Measurements from ENCODE around the gene CENPW. TPM values are rescaled to one million over a fixed set of nuclear protein-coding genes. Genes with fewer than 3 reads are reported as not detected.

CENPW gene
- total RNA-seq, 1 experiment from 2014 or later, result 46.9 TPM

DNA sequence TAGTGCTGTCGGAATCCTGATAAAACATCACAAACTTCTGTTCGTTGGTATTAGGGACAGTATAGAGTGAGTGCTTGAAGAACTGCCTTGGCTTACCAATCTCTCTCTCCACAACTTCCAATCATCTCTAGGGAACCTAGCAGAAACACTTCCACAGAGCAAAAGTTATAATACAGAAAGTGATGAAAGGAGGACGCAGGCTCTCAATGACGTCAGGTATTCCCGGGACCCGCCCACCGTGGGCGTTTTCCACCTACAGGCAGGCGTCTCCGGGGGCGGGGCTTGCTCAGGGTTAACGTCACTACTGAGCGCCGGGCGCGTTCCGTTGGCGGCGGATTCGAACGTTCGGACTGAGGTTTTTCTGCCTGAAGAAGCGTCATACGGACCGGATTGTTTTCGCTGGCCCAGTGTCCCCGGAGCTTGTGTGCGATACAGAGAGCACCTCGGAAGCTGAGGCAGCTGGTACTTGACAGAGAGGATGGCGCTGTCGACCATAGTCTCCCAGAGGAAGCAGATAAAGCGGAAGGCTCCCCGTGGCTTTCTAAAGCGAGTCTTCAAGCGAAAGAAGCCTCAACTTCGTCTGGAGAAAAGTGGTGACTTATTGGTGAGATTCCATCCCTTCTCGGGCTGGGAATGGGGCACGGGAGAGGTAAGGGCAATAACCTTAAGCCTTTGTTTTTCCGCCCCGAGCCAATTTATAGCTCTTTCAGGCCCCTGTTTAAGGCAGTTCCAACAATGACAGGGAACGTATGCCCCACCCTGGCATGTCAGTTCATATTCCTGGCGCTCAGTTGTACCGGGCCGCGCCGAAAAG, at the start of gene CENPW (continued):
- TF ChIP-seq, protein P1, sequence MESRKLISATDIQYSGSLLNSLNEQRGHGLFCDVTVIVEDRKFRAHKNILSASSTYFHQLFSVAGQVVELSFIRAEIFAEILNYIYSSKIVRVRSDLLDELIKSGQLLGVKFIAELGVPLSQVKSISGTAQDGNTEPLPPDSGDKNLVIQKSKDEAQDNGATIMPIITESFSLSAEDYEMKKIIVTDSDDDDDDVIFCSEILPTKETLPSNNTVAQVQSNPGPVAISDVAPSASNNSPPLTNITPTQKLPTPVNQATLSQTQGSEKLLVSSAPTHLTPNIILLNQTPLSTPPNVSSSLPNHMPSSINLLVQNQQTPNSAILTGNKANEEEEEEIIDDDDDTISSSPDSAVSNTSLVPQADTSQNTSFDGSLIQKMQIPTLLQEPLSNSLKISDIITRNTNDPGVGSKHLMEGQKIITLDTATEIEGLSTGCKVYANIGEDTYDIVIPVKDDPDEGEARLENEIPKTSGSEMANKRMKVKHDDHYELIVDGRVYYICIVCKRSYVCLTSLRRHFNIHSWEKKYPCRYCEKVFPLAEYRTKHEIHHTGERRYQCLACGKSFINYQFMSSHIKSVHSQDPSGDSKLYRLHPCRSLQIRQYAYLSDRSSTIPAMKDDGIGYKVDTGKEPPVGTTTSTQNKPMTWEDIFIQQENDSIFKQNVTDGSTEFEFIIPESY (IDR thresholded peaks at IDR 0.05; ENCODE audit: extremely low read depth, insufficient replicate concordance, low read length), result no peak

DNA sequence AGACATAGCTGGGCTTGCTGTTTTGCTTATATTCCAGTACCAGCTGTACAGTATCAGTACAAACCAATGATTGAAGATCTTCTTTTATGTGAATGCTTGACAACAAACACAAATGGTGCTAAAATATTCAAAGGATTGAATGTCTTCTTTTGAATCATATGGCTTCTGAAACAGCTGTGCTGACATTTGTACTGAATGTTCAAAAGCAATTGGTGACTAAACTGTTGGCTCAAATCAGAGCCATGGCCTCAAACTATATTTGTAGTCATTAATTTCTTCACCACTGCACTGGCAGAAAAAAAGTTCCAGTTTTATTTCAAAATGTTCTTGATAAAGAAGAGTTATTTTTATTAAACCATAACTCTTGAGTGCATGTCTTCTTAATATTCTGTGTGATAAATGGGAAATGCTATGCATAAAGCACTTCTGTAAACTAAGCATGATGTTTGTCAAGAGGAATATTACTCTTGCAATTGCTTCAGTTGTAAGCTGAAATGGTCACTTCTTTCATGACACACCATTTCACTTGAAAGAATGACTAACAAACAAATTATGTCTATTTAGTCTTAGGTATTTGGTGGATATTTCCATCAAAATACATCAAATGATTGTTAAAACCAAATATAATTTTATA, 45.9 kb upstream of the CENPW start:
- ATAC-seq (no peak), DNase-seq (ENCODE audit: low read depth, low spot score) (no peak)
- no peak overlapping the region for H3K4me2 ChIP-seq (ENCODE audit: low read length)
- H3K9me3 ChIP-seq (ENCODE audit: control insufficient read depth in 1 of 2, insufficient read depth in 1 of 2, low read depth in 1 of 2, low read length in 2 of 2), result no peaks in the 10 kb centered on the region
- H2AFZ ChIP-seq (ENCODE audit: low read depth, low read length, poor library complexity, severe bottlenecking), result no peak overlapping the region
- no peaks in the 10 kb centered on the region for H3K36me3 ChIP-seq (ENCODE audit: control insufficient read depth in 1 of 2, insufficient read depth in 2 of 2, low read length in 2 of 2)
- H3K4me3 ChIP-seq (replicated peaks in 1 of 2; ENCODE audit: low read depth in 1 of 2, low read length in 2 of 2), result no peak overlapping the region
- TF ChIP-seq, protein P2, sequence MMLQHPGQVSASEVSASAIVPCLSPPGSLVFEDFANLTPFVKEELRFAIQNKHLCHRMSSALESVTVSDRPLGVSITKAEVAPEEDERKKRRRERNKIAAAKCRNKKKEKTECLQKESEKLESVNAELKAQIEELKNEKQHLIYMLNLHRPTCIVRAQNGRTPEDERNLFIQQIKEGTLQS (IDR thresholded peaks at IDR 0.05), result no peak
- TF ChIP-seq ZFX (IDR thresholded peaks at IDR 0.05), result no peak
- H3K27me3 ChIP-seq (ENCODE audit: insufficient read depth, low read length), result no peaks in the 10 kb centered on the region
- no peaks in the 10 kb centered on the region for H4K20me1 ChIP-seq (ENCODE audit: insufficient read depth)
- CTCF ChIA-PET, result no interaction called here
- H3K27ac ChIP-seq (ENCODE audit: low read depth, low read length), result no peak overlapping the region
- no peak overlapping the region for H3K9ac ChIP-seq (ENCODE audit: low read length)
- H3K9me2 ChIP-seq (ENCODE audit: insufficient read depth), result no peaks in the 10 kb centered on the region
- POLR2A ChIA-PET, result no interaction called here
- H3K79me2 ChIP-seq (ENCODE audit: insufficient read depth, low read length), result no peaks in the 10 kb centered on the region
- BruUV-seq (replicated peaks), result no TSS peak
- no peaks in the 10 kb centered on the region for H3K4me1 ChIP-seq (ENCODE audit: control insufficient read depth in 1 of 2, insufficient read depth in 2 of 2, low read length in 2 of 2)
- intact Hi-C loops (cut with micrococcal nuclease), result no loop called here
- RAD21 ChIA-PET (ENCODE audit: low non-redundant PET in 1 of 2, low total read pairs in 2 of 2, uncharacterized antibody in 2 of 2, unreplicated experiment in 2 of 2), result no interaction called here
